ENCODE results near the gene MYBPC3.

GRCh38 chr11:47327949-47328348, 24.6 kb downstream of the MYBPC3 start:
- TF ChIP-seq MAX (IDR thresholded peaks at IDR 0.05) = no peak
- no peak for TF ChIP-seq RAD21 (IDR thresholded peaks at IDR 0.05; ENCODE audit: low read depth)
- no peak for TF ChIP-seq CEBPB (IDR thresholded peaks at IDR 0.05)
- TF ChIP-seq NFIC (IDR thresholded peaks at IDR 0.05) = no peak
